GM10266 (cell line): ENCODE data around the gene TMEM140.
"Not testable (repeated sequence)": the region's sequence is repeated elsewhere in the genome, so short reads cannot be mapped to it uniquely, and the experiment has no call there.

ENCODE experiments used
- DNase-seq: peaks from one replicate; pipeline ENCODE4 v3.0.0; 2012; ENCODE audit errors: extremely low spot score
- TF ChIP-seq, protein P1 (sequence below): IDR thresholded peaks from 2 replicates; pipeline ENCODE4 v1.5.1; 2012; ENCODE audit warnings: mild to moderate bottlenecking, low read depth; ENCODE audit not compliant: control insufficient read depth, insufficient read depth; ENCODE audit errors: missing control alignments

The TMEM140 gene

DNA sequence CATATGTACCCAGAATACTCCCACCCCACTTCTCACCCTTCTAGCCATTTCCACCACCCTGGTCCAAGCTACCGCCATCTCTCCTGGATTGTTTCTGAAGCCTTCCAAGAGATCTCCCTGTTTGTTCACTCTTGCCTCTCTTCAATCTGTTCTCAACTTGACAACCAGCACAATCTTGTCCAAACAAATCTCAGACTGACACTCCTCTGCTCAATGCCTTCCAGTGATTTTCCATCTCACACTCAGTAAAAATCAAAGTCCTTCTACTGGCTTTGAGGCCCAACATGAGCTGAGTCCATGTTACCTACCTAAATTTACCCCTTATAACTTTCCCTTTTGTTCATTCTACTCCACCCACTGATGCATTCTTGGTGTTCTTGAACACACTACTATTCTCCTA, 33.2 kb upstream of the TMEM140 start:
- DNase-seq = no peak
- TF ChIP-seq, protein P1, sequence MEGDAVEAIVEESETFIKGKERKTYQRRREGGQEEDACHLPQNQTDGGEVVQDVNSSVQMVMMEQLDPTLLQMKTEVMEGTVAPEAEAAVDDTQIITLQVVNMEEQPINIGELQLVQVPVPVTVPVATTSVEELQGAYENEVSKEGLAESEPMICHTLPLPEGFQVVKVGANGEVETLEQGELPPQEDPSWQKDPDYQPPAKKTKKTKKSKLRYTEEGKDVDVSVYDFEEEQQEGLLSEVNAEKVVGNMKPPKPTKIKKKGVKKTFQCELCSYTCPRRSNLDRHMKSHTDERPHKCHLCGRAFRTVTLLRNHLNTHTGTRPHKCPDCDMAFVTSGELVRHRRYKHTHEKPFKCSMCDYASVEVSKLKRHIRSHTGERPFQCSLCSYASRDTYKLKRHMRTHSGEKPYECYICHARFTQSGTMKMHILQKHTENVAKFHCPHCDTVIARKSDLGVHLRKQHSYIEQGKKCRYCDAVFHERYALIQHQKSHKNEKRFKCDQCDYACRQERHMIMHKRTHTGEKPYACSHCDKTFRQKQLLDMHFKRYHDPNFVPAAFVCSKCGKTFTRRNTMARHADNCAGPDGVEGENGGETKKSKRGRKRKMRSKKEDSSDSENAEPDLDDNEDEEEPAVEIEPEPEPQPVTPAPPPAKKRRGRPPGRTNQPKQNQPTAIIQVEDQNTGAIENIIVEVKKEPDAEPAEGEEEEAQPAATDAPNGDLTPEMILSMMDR = no peak

DNA sequence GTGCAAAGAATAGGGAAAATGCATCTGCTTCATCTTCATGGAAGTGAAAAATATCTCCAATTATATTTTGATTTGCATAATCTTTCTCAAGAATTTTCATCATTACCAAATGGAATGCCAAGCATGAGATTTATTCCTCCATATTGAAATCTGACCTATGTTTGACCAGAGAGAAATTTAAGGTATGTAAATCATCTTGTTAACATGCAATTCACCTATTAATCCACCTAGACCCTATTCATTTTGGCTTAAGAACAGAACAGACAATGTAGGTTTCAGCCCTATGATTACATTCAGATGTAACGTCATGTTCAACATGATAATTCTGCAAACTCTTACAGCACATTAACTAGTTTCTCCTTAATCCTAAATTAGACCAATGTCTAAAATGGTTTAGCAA, 30.8 kb upstream of the TMEM140 start:
- no peak for DNase-seq
- TF ChIP-seq, protein P1 = no peak

DNA sequence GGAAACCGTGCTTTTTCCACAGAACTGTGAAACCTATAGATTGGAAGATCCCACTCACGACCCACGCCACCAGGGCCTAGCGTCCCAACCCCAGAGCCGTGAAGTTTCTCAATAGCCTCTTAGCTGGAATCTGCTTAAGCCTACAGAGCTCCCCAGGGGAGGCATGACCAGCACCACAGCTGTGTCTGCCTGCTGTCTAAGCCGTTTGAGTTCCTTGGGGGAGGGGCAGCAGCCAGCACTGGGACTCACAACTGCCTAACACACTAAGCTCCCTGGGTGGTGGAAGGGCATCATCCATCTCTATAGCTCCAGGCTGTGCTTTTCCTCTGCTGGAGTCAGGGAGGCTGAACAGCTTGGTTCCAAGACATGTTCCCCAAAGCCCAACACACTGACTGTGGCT, 26.0 kb upstream of the TMEM140 start:
- TF ChIP-seq, protein P1 = no peak
- DNase-seq = no peak

DNA sequence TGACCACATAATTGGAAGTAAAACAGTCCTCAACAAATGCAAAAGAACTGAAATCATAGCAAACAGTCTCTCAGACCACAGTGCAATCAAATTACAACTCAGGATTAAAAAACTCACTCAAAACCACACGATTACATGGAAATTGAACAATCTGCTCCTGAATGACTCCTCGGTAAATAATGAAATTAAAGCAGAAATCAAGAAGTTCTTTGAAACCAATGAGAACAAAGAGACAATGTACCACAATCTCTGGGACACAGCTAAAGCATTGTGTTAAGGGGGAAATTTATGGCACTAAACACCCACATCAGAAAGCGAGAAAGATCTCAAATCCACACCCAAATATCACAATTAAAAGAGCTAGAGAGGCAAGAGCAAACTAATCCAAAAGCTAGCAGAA, 23.2 kb upstream of the TMEM140 start:
- DNase-seq = not testable (repeated sequence)

DNA sequence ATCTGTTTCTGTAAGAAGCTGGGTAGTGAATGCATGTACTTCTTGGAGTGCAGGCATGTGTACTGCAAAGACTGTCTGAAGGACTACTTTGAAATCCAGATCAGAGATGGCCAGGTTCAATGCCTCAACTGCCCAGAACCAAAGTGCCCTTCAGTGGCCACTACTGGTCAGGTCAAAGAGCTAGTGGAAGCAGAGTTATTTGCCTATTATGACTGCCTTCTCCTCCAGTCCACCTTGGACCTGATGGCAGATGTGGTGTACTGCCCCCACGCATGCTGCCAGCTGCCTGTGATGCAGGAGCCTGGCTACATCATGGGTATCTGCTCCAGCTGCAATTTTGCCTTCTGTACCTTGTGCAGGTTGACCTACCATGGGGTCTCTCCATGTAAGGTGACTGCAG, 18.9 kb upstream of the TMEM140 start:
- DNase-seq = no peak
- TF ChIP-seq, protein P1 = no peak

DNA sequence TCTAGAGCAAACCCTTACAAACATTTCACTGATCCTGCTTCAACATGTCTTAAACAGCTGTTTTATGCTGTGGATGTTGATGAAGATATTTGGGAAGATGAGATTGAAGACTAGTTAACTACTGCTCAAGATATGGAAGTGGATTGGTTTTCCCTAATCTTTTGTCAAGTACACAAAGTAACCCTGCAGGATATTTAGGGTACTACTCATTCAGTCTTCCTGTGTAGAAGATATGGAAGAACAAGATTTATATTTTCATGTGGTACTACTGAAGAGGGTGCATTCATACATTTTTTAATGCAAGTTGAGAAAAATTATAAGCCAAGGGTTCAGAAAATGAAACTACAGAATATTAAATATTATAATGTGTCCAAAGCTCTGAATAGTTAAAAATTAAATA, 18.3 kb upstream of the TMEM140 start:
- no peak for DNase-seq

DNA sequence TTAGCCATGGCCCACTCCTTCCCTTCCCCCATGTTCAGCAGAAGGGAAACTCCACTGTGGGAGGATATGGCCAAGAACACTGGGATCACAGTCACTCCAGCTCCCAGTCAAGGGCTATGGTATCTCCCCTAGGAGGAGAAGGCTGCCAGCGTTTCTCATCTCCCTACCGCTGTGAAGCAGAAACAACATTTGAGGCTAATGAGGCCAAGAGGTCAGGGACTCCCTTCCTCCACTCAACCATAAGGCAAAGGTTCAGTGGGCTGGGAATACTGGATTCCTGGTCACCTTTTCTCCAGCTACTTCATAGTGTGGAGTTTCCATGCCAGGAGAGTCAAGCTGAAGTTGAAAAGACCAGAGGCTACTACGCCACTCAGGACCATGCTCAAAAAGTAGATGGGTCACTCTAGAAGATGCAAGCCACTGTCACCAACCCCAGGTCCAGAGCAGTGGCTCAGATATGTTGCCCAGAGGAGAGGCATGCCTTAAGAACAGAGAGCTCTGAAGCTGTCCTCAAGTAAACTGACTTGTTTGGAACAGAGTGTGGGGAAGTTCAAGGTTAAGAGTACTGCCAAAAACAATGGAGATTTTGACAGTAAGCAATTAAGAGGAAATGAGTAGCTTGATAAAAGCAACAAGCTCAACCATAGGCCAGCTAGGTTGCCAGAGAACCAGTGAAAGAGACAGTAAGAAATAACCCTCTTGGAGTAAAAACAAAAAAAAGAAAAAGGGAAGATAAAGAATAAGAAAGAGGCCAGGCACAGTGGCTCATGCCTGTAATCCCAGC, 3.8 kb upstream of the TMEM140 start:
- no peak for DNase-seq
- TF ChIP-seq, protein P1 = no peak

More for the DNA sequence above, 18.3 kb upstream of the TMEM140 start:
- TF ChIP-seq, protein P1 = no peak

DNA sequence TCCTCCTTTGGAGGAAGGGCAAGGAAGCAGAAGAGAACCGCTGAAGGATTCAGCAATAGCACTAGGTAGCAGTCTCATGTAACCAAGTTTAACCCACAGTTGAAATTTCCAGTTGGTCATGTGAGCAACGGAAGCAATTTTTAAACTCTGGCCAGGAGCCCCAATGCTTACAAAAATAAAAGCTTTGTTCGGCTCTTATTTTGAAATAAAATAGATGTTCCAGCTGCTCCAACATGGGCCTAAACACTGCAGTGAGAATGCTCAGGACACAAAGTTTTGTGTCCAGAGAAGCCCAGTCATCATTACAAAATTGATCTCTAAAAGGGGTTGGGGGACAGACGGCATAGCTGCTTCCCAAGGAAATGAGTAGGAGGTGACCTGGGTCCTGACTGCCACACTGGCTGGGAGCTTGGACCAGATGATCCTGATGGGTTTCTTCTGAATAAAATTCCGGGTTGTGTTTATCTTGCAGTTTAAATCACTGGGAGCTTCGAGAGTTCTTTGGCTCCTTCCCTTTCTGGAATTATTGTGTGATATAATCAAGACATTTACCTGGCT, 452 bp upstream of the TMEM140 start:
- TF ChIP-seq, protein P1 = no peak
- no peak for DNase-seq
